Measurements from ENCODE around the gene LGALS1.

DNA sequence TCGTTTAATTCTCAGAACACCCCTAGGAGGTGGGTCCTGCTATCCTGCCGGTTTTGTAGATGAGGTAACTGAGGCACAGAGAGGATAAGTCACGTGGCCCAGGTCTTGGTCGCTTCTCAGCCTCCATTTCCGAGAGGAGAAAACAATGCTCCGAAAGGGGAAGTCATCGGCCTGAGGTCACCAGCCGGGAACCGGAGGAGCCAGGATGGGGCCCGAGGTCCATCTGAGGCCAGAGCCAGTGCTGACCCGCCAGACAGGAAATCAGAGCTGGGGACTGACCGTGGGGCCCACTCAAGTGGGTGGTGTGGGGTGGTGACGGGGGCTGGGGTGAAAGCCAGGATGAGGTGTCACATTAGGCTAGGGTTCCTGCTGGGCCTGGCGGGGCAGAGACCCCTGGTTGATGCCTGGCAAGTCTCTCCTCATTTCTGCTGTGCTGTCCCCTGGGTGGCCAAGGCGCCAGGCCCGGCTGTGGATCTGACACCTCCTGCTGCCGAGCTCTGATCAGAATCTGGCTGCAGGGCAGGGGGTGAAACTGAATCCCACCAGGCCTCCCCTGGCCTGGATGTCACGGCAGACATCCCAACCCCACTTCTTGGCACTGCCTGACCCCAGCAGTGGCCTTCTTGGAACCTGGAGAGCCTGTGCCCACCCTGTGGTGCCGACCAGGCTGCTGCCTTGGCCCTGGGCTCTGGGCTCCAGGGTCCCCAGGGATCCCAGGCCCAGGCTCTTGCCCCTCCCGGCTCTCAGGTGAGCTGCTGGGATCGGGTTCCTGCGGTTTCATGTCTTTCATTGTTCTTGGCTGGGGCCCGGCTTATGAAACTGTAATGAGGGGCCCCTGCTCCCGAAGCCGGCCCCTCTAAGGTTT is 33.4 kb downstream of the LGALS1 start:
- TF ChIP-seq, protein P1, sequence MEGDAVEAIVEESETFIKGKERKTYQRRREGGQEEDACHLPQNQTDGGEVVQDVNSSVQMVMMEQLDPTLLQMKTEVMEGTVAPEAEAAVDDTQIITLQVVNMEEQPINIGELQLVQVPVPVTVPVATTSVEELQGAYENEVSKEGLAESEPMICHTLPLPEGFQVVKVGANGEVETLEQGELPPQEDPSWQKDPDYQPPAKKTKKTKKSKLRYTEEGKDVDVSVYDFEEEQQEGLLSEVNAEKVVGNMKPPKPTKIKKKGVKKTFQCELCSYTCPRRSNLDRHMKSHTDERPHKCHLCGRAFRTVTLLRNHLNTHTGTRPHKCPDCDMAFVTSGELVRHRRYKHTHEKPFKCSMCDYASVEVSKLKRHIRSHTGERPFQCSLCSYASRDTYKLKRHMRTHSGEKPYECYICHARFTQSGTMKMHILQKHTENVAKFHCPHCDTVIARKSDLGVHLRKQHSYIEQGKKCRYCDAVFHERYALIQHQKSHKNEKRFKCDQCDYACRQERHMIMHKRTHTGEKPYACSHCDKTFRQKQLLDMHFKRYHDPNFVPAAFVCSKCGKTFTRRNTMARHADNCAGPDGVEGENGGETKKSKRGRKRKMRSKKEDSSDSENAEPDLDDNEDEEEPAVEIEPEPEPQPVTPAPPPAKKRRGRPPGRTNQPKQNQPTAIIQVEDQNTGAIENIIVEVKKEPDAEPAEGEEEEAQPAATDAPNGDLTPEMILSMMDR (conservative IDR thresholded peaks at IDR 0.05; ENCODE audit: low read depth, low read length) = no peak
- TF ChIP-seq EZH2 (IDR thresholded peaks at IDR 0.05; ENCODE audit: low read length, unreplicated experiment) (no peak), EZH2phosphoT487 (IDR thresholded peaks at IDR 0.05; ENCODE audit: borderline replicate concordance, low read length) (no peak)
